K562 (cell line): Measurements from ENCODE around the gene IQUB. TPM values are rescaled to one million over a fixed set of nuclear protein-coding genes. Genes with fewer than 3 reads are reported as not detected.

Experiments
- ATAC-seq: fragments of 200-7000 bp; cut with Tn5 transposase; 3 replicates; pipeline ENCODE4 v1.9.1; 2020; ENCODE audit warnings: moderate library complexity
- BruUV-seq: library from RNA; stranded (reverse); fragments of 400-500 nt; replicated peaks from 2 replicates; lab custom pipeline; 2021; lab: Mats Ljungman, UMichigan
- CTCF ChIA-PET: fragments of 300-600 bp; formaldehyde crosslinking; extraction: SDS; loops from one replicate; lab custom pipeline; 2021; ENCODE audit warnings: low intra/inter-chr PET ratio; lab: Yijun Ruan, JAX
- POLR2A ChIA-PET: fragments of 300-600, 350-650 bp; sonication (Branson Sonifier 250); formaldehyde crosslinking; extraction: SDS; loops from one replicate; lab custom pipeline; 2021; ENCODE audit warnings: antibody characterized with exemption, inconsistent platforms; lab: Yijun Ruan, JAX
- DNase-seq, 4 experiments: peaks; one replicate each; pipeline versions ENCODE4 v3.0.0 to v3.0.0-alpha.2; 2011 to 2018; ENCODE audit warnings: low spot score in 3 of 4, mixed read lengths in 3 of 4; ENCODE audit errors: extremely low read depth in 1 of 4
- FAIRE-seq: peaks from 2 replicates; lab custom pipeline; 2011; peaks lifted over from hg19 to GRCh38; lab: Jason Lieb, UNC
- H2AFZ ChIP-seq: 2 replicates; pipeline ENCODE4 v1.6.0; 2011; ENCODE audit warnings: low read depth, low read length, control low read depth, inconsistent platforms
- H3K27ac ChIP-seq: fragments of 200-600 bp; 3 replicates; pipeline ENCODE4 v1.8.0; 2011; ENCODE audit warnings: low read depth, mild to moderate bottlenecking, control low read depth, inconsistent platforms, low read length, moderate library complexity, mixed read lengths; ENCODE audit errors: extremely low read depth
- H3K27me3 ChIP-seq, 2 experiments: fragments of 300-600 bp in 1 of 2; 2 replicates in 1 of 2; 3 replicates in 1 of 2; pipeline versions ENCODE4 v1.6.0 to v1.8.0; 2011; ENCODE audit warnings: inconsistent platforms in 2 of 2, low read length in 2 of 2, mild to moderate bottlenecking in 1 of 2, mixed read lengths in 1 of 2, moderate library complexity in 1 of 2; ENCODE audit not compliant: control insufficient read depth in 2 of 2, insufficient read depth in 2 of 2
- H3K36me3 ChIP-seq: fragments of 300-600 bp; 3 replicates; pipeline ENCODE4 v1.8.0; 2011; ENCODE audit warnings: mild to moderate bottlenecking, low read length, inconsistent platforms; ENCODE audit not compliant: control insufficient read depth, insufficient read depth
- H3K4me1 ChIP-seq, 2 experiments: fragments of 200-600 bp in 1 of 2; replicated peaks in 1 of 2; 2 replicates in 1 of 2; 3 replicates in 1 of 2; pipeline versions ENCODE4 v1.5.1 to v1.8.0; 2011; ENCODE audit warnings: inconsistent platforms in 2 of 2, low read length in 2 of 2, mild to moderate bottlenecking in 1 of 2, mixed read lengths in 1 of 2, moderate library complexity in 1 of 2; ENCODE audit not compliant: control insufficient read depth in 2 of 2, insufficient read depth in 2 of 2
- H3K4me2 ChIP-seq: 2 replicates; pipeline ENCODE4 v1.6.1; 2011; ENCODE audit warnings: low read length, control low read depth, inconsistent platforms, mixed read lengths; ENCODE audit not compliant: insufficient read depth
- H3K4me3 ChIP-seq: fragments of 200-600 bp; sonication (generic), shearing (Covaris generic); 2 replicates; pipeline ENCODE4 v1.5.1; 2016; ENCODE audit warnings: control low read depth, inconsistent platforms
- H3K79me2 ChIP-seq: fragments of 200-600 bp; 3 replicates; pipeline ENCODE4 v1.8.0; 2011; ENCODE audit warnings: low read length, inconsistent platforms; ENCODE audit not compliant: control insufficient read depth, insufficient read depth
- H3K9ac ChIP-seq, 2 experiments: 2 replicates each; pipeline versions ENCODE4 v1.6.0 to v1.6.1; 2011; ENCODE audit warnings: low read depth in 2 of 2, low read length in 2 of 2, control low read depth in 1 of 2, inconsistent platforms in 1 of 2, mild to moderate bottlenecking in 1 of 2, mixed read lengths in 1 of 2; ENCODE audit not compliant: insufficient read depth in 1 of 2
- H3K9me1 ChIP-seq: one replicate; pipeline ENCODE4 v1.6.0; 2011; ENCODE audit warnings: inconsistent platforms, mild to moderate bottlenecking, low read length, moderate library complexity; ENCODE audit not compliant: control insufficient read depth, insufficient read depth
- H3K9me3 ChIP-seq: replicated peaks from 2 replicates; pipeline ENCODE4 v1.5.1; 2011; ENCODE audit warnings: low read depth, low read length, inconsistent platforms; ENCODE audit not compliant: control insufficient read depth, insufficient read depth
- H4K20me1 ChIP-seq: replicated peaks from 2 replicates; pipeline ENCODE4 v1.6.1; 2011; ENCODE audit warnings: low read length, inconsistent platforms, mixed read lengths; ENCODE audit not compliant: control insufficient read depth, insufficient read depth
- CEBPB ChIP-seq: fragments of 450-650 bp; IDR thresholded peaks from 2 replicates; pipeline ENCODE4 v1.6.1; 2016; ENCODE audit warnings: missing genetic modification characterization, missing compliant biosample characterization
- L3MBTL2 ChIP-seq: fragments of 450-650 bp; IDR thresholded peaks from 2 replicates; pipeline ENCODE4 v1.6.1; 2016; ENCODE audit warnings: mild to moderate bottlenecking, moderate library complexity
- MXI1 ChIP-seq: IDR thresholded peaks from 2 replicates; pipeline ENCODE4 v1.6.1; 2011; ENCODE audit warnings: low read depth, mild to moderate bottlenecking, improper control_type of control experiment, low read length
- POLR2AphosphoS5 ChIP-seq: IDR thresholded peaks from 2 replicates; pipeline ENCODE4 v1.6.1; 2011; ENCODE audit warnings: mild to moderate bottlenecking, low read depth, low read length, moderate library complexity; ENCODE audit not compliant: control insufficient read depth, insufficient read depth
- RBM17 ChIP-seq: fragments of 200-400 bp; formaldehyde crosslinking; IDR thresholded peaks from 2 replicates; pipeline ENCODE4 v1.6.1; 2017; ENCODE audit warnings: low read depth, mild to moderate bottlenecking, low read length, borderline replicate concordance
- SMAD1 ChIP-seq: fragments of 150-350 bp; IDR thresholded peaks from 2 replicates; pipeline ENCODE4 v1.6.1; 2014; ENCODE audit warnings: low read length, low read depth; ENCODE audit not compliant: partially characterized antibody
- ZNF263 ChIP-seq: sonication (generic); formaldehyde crosslinking; IDR thresholded peaks from 2 replicates; pipeline ENCODE4 v1.8.0; 2022; ENCODE audit warnings: mild to moderate bottlenecking, missing genetic modification reagents, borderline replicate concordance
- WGBS: fragments of 100-300 bp; shearing (Covaris generic); methylation state at CpG from one replicate; pipeline ENCODE4 v1.1.6; 2016; ENCODE audit warnings: low coverage, mixed read lengths; ENCODE audit not compliant: insufficient coverage; ENCODE audit errors: missing lambda C conversion rate; 5-methylcytosine and 5-hydroxymethylcytosine counted together
- in situ Hi-C: fragments of 300-500 bp; cut with MboI; formaldehyde crosslinking; loops from 4 replicates; pipeline ENCODE4 v1.15.0; 2018; ENCODE audit warnings: inconsistent platforms, mixed read lengths
- intact Hi-C: fragments of 100-400 bp; cut with micrococcal nuclease; formaldehyde crosslinking; loops from 2 replicates; pipeline ENCODE4 v1.14.2; 2022
- polyA plus RNA-seq, 8 experiments: library from polyadenylated mRNA; depleted of rRNA in 4 of 8; stranded (reverse) in 5 of 8; unstranded in 3 of 8; fragments of >200 nt; fragmentation: Nextera tagmentation in 2 of 8; fragmentation: Illumina TruSeq in 1 of 8; extraction: Ambion mirVana in 2 of 8; extraction: Trizol in 1 of 8; gene quantifications; 2 replicates each; pipeline versions ENCODE4 v1.2.1 to v1.2.3, GENCODE V29; 2011 to 2014; ENCODE audit warnings: inconsistent platforms in 1 of 8, missing spikeins in 1 of 8
- total RNA-seq, 7 experiments: library from RNA; depleted of rRNA in 6 of 7; stranded (reverse); fragments of >200 nt in 6 of 7; fragmentation: Illumina TruSeq in 2 of 7; extraction: Trizol in 2 of 7; gene quantifications; 2 replicates each; pipeline versions ENCODE4 v1.2.1 to v1.2.3, GENCODE V29; 2011 to 2021; ENCODE audit warnings: low replicate concordance in 1 of 7
- TF ChIP-seq, protein P1 (sequence below): sonication (generic); formaldehyde crosslinking; IDR thresholded peaks from 2 replicates; pipeline ENCODE4 v1.8.0; 2022; ENCODE audit warnings: mild to moderate bottlenecking, missing genetic modification reagents
- TF ChIP-seq, protein P2 (sequence below): sonication (generic); formaldehyde crosslinking; IDR thresholded peaks from 2 replicates; pipeline ENCODE4 v1.8.0; 2022; ENCODE audit warnings: mild to moderate bottlenecking, missing genetic modification reagents

Gene IQUB
- total and polyA plus RNA-seq, 9 of the 15 experiments (the other 6 are each of a cell fraction or from before 2014, with no cell fraction given): 0.62 to 2.6 (median 1.4) TPM

DNA sequence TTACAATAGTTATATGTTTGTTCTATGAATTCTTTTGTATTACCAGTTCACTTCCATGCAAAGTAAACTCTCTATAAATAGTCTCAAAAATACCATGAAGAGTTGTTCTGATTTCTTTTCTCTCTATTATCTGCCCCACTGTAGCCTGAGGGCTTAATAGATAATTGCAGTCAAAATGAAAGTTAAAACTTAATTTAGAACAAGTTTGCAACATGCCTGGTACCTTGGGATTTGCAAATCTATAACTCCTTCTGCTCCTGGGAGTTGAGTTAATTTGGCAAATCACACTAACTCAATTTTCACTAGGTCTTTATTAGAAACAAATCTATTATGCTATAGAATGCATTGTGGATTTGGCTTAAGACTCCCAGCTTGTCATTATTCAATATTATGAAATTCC lies 45.0 kb upstream of the IQUB start (continued):
- TF ChIP-seq, protein P1, sequence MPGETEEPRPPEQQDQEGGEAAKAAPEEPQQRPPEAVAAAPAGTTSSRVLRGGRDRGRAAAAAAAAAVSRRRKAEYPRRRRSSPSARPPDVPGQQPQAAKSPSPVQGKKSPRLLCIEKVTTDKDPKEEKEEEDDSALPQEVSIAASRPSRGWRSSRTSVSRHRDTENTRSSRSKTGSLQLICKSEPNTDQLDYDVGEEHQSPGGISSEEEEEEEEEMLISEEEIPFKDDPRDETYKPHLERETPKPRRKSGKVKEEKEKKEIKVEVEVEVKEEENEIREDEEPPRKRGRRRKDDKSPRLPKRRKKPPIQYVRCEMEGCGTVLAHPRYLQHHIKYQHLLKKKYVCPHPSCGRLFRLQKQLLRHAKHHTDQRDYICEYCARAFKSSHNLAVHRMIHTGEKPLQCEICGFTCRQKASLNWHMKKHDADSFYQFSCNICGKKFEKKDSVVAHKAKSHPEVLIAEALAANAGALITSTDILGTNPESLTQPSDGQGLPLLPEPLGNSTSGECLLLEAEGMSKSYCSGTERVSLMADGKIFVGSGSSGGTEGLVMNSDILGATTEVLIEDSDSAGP: no peak
- TF ChIP-seq, protein P2, sequence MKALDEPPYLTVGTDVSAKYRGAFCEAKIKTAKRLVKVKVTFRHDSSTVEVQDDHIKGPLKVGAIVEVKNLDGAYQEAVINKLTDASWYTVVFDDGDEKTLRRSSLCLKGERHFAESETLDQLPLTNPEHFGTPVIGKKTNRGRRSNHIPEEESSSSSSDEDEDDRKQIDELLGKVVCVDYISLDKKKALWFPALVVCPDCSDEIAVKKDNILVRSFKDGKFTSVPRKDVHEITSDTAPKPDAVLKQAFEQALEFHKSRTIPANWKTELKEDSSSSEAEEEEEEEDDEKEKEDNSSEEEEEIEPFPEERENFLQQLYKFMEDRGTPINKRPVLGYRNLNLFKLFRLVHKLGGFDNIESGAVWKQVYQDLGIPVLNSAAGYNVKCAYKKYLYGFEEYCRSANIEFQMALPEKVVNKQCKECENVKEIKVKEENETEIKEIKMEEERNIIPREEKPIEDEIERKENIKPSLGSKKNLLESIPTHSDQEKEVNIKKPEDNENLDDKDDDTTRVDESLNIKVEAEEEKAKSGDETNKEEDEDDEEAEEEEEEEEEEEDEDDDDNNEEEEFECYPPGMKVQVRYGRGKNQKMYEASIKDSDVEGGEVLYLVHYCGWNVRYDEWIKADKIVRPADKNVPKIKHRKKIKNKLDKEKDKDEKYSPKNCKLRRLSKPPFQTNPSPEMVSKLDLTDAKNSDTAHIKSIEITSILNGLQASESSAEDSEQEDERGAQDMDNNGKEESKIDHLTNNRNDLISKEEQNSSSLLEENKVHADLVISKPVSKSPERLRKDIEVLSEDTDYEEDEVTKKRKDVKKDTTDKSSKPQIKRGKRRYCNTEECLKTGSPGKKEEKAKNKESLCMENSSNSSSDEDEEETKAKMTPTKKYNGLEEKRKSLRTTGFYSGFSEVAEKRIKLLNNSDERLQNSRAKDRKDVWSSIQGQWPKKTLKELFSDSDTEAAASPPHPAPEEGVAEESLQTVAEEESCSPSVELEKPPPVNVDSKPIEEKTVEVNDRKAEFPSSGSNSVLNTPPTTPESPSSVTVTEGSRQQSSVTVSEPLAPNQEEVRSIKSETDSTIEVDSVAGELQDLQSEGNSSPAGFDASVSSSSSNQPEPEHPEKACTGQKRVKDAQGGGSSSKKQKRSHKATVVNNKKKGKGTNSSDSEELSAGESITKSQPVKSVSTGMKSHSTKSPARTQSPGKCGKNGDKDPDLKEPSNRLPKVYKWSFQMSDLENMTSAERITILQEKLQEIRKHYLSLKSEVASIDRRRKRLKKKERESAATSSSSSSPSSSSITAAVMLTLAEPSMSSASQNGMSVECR (CRISPR knock-in tag): no peak

DNA sequence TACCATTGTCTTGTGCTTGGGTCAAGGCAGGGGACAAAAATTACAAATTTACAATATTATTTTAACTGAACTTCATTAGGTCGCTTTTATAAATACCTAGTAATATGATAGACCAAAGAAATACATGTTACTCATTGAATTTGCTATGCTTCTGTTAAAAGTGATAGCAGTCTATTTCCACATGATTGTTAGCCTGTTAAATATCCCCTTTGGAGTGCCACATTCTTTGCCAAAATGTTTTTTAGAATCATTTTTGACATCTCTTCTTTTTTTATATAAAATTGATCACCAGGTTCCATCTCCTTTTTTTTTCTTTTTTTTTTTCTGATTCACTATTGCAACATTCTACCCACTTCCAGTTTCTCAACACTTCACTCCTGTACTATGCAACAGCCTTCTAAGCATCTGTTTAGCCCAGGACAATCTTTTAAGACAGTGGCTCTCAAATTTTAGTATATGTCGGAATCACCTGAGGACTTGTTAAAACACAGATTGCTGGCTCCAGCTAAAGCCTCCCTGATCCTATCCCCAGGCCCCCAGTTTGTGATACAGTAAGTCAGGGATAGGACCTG lies 39.6 kb upstream of the IQUB start:
- FAIRE-seq (no peak), DNase-seq (no peak), ATAC-seq (no peak)
- Histone ChIP-seq H3K36me3 (no peaks in the 10 kb centered on the region), H3K9me3 (no peaks in the 10 kb centered on the region), H2AFZ (0 out of 2 replicates have a peak overlapping the region, but pooled peaks have one; percentile 27), H3K27me3 (no peaks in the 10 kb centered on the region), H3K4me1 (peaks cover 0 to 7% of the 10 kb centered on the region in 2 experiments; a peak in 4 of 5 replicates), H3K4me2 (no peak overlapping the region), H3K4me3 (no peak overlapping the region), H3K9me1 (no peaks in the 10 kb centered on the region), H3K27ac (no peak overlapping the region), H4K20me1 (no peaks in the 10 kb centered on the region), H3K79me2 (no peaks in the 10 kb centered on the region), H3K9ac (no peak overlapping the region)
- CTCF ChIA-PET: no interaction called here
- WGBS: 28% methylated on average over 2 of the region's 2 CpGs
- POLR2A ChIA-PET: interaction anchor here (0.8 to 1.5 kb wide), 4 partner anchors 10 to 142 kb away, joined by 3 to 4 read pairs (median 4); partner anchors contain the start of gene NDUFA5
- intact Hi-C loops (no loop called here), in situ Hi-C loops (no loop called here)
- TF ChIP-seq RBM17: no peak
- TF ChIP-seq MXI1: no peak
- TF ChIP-seq SMAD1: no peak
- peak; percentile 62 for TF ChIP-seq CEBPB
- no peak for TF ChIP-seq POLR2AphosphoS5
- no peak for TF ChIP-seq L3MBTL2
- TF ChIP-seq ZNF263 (CRISPR knock-in tag): no peak
- BruUV-seq: no TSS peak
